Cardiac fibroblast (primary cell): ENCODE results near the gene USP24.

Experiments used
- DNase-seq, 2 donors: peaks; one replicate each; pipeline versions ENCODE4 v3.0.0 to v3.0.0-alpha.2; 2010; ENCODE audit warnings: low read depth in 2 of 2
- H3K4me3 ChIP-seq, 2 donors: replicated peaks in 1 of 2; 1 replicate in 1 of 2; 2 replicates in 1 of 2; pipeline ENCODE4 v1.5.1; 2011; ENCODE audit warnings: low read depth in 2 of 2, low read length in 2 of 2, mild to moderate bottlenecking in 2 of 2, moderate library complexity in 1 of 2
- TF ChIP-seq, protein P1 (sequence below): IDR thresholded peaks from one replicate; pipeline ENCODE4 v1.5.1; 2011; ENCODE audit warnings: low read depth, mild to moderate bottlenecking, low read length, inconsistent platforms

Gene USP24

GRCh38 chr1:55055084-55055882 is 159.9 kb downstream of the USP24 start:
- peak in 1 of 2 donors; percentile 32 for DNase-seq
- H3K4me3 ChIP-seq = no peak overlapping the region
- TF ChIP-seq, protein P1, sequence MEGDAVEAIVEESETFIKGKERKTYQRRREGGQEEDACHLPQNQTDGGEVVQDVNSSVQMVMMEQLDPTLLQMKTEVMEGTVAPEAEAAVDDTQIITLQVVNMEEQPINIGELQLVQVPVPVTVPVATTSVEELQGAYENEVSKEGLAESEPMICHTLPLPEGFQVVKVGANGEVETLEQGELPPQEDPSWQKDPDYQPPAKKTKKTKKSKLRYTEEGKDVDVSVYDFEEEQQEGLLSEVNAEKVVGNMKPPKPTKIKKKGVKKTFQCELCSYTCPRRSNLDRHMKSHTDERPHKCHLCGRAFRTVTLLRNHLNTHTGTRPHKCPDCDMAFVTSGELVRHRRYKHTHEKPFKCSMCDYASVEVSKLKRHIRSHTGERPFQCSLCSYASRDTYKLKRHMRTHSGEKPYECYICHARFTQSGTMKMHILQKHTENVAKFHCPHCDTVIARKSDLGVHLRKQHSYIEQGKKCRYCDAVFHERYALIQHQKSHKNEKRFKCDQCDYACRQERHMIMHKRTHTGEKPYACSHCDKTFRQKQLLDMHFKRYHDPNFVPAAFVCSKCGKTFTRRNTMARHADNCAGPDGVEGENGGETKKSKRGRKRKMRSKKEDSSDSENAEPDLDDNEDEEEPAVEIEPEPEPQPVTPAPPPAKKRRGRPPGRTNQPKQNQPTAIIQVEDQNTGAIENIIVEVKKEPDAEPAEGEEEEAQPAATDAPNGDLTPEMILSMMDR = no peak

DNA sequence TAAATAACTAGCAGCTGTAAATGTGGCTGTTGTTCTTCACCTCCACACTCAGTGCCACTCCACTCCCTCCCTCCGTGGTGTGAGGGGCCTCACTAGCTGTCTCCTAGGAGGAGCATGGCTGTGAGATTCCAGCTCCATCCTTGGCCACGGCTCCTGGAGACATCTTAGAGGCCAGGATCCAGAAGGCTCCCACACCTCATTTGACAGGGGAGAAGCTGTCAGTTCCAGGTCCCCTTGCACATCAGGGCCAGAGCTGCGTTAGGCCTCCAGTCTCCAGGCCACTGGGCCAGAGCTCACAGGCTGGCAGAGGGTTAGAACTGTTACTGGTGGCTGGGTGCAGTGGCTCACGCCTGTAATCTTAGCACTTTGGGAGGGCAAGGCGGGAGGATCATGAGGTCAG is 160.8 kb downstream of the USP24 start:
- TF ChIP-seq, protein P1 = no peak
- no peak for DNase-seq

DNA sequence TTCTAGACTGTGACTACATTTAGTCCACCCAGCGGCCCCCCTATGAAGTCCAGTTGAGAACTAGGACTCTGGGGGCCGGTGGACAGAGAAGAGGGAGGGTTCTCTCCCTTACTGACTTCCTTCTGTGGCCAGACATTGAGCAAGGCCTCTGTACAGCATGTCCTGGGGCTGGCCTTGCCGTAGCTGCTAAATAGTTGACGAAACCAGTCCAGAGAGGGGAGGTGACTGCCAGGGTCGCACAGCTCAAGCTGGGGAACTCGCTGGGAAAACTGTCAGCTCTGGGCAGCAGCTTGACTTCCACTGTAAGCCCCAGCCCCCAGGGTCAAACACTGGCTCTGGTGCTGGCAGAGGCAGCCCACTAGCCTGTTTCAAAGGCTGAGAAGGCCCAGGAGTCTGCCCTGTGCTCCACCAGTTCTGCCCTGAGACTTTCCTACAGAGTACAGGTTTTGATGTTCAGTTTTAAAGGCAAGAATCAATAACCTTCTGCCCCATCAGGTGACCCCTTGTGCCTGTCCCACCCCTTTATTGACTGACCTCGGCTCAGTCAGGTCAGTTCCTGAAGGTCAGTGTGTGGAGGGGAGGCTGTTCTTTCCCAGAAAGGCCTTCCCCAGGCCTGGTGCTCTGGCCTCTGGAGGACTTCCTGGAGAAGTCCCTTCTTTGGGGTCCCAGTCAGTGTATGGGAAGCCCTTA is 161.8 kb downstream of the USP24 start:
- no peak overlapping the region for H3K4me3 ChIP-seq
- TF ChIP-seq, protein P1 = no peak
- DNase-seq = peak; percentile 12 to 30

More for the DNA sequence above, 160.8 kb downstream of the USP24 start:
- no peak overlapping the region for H3K4me3 ChIP-seq

- DNase-seq = no peak
- TF ChIP-seq, protein P1 = no peak
- no peak overlapping the region for H3K4me3 ChIP-seq
Measured at GRCh38 chr1:55052221-55053142, 162.7 kb downstream of the USP24 start.

- H3K4me3 ChIP-seq = no peak overlapping the region
- no peak for DNase-seq
- TF ChIP-seq, protein P1 = no peak
Measured at GRCh38 chr1:55051621-55052020, 163.5 kb downstream of the USP24 start.

DNA sequence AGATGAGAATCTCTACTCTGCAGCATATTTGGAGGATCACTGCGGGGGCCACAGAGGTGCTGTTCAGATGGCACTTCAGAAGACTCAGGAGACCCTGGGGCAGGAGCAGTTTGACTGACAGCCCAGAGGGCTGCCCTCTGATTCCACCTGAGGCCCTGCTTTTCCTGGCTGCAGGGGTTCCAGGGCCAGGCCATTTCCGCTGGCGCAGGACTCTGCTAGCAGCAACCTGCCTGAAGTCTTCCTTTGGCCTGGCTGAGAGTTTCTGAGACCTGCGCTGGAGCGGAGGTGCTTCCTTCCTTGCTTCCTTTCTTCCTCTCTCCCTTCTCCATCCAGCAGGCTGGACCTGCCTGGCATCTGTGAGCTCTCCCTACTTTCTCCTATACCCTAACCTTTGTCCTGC is 164.0 kb downstream of the USP24 start:
- TF ChIP-seq, protein P1 = no peak
- DNase-seq = no peak
- H3K4me3 ChIP-seq = no peak overlapping the region
